Dendritic cell treated with granulocyte-macrophage colony-stimulating factor and Interleukin-4, amounts not matched to agents 40 ng/mL and 50 ng/mL, for 4 days (primary cell): Measurements from ENCODE around the gene SCAMP4.
"Not testable (repeated sequence)": the region's sequence is repeated elsewhere in the genome, so short reads cannot be mapped to it uniquely, and the experiment has no call there.

ENCODE experiments used
- H3K27ac Mint-ChIP-seq: one replicate; pipeline ENCODE4 v1.8.0; 2022; ENCODE audit warnings: mild to moderate bottlenecking, mixed read lengths
- H3K27me3 Mint-ChIP-seq: one replicate; pipeline ENCODE4 v1.8.0; 2022; ENCODE audit warnings: mild to moderate bottlenecking, mixed read lengths
- H3K36me3 Mint-ChIP-seq: one replicate; pipeline ENCODE4 v1.8.0; 2022; ENCODE audit warnings: low read depth, mixed read lengths
- H3K4me1 Mint-ChIP-seq: one replicate; pipeline ENCODE4 v1.8.0; 2022; ENCODE audit warnings: low read depth, mixed read lengths
- H3K4me3 Mint-ChIP-seq: one replicate; pipeline ENCODE4 v1.8.0; 2022; ENCODE audit warnings: mild to moderate bottlenecking, moderate library complexity, mixed read lengths
- H3K9me3 Mint-ChIP-seq: one replicate; pipeline ENCODE4 v1.8.0; 2022; ENCODE audit warnings: mixed read lengths
- intact Hi-C: fragments of 100-400 bp; cut with micrococcal nuclease; formaldehyde crosslinking; loops from one replicate; pipeline ENCODE4 v1.15.0; 2022

Gene SCAMP4

DNA sequence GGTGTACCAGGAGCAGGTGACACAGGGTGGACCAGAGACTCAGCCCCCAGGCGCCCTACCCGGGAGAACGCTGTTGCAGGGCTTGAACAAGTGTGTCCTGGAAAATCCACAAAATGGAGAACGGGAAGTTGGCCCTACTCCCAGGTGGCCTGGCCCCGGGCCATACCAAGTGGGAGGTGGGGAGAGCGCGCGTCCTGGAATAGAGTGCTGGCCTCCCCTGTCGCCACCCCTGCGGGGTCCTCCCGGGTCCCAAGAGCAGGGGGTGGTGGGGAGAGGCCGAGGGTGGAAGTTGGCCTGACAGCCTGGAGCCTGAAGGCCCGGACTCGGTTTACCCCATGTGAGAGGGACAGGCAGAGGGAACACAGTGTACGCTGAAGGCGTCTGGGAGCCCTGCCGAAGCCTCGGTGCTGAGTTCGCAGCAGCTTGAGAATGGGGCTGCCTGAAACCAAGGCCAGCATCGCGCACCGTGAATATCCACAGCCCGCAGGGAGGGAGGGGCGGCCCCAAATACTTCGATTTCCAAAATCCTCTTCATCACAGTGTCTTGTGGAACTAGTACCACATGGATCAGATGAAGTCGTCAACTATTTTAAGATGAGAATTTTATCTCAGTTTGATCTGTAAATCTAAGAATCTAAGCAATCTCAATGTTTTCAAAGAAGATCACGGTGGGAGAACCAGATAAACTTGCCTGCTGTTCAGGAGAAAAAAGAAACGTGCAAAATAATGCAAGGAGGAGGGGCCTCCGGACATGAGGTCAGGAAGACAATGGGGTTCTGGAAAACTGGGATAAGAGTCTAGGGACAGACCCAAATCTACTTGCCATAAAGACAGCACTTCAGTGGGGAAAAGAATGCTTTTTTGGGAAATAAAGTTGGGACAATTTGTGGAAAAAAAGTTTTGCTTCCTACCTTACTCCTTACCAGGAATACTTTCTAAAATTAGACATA is 31.4 kb upstream of the SCAMP4 start:
- no peaks in the 10 kb centered on the region for H3K27me3 Mint-ChIP-seq
- intact Hi-C loops = no loop called here
- peaks cover 68% of the 10 kb centered on the region for H3K36me3 Mint-ChIP-seq
- H3K4me1 Mint-ChIP-seq = peaks cover 35% of the 10 kb centered on the region
- H3K9me3 Mint-ChIP-seq = no peaks in the 10 kb centered on the region
- H3K4me3 Mint-ChIP-seq = peak overlapping the region; percentile 99
- peak overlapping the region; percentile 93 for H3K27ac Mint-ChIP-seq

DNA sequence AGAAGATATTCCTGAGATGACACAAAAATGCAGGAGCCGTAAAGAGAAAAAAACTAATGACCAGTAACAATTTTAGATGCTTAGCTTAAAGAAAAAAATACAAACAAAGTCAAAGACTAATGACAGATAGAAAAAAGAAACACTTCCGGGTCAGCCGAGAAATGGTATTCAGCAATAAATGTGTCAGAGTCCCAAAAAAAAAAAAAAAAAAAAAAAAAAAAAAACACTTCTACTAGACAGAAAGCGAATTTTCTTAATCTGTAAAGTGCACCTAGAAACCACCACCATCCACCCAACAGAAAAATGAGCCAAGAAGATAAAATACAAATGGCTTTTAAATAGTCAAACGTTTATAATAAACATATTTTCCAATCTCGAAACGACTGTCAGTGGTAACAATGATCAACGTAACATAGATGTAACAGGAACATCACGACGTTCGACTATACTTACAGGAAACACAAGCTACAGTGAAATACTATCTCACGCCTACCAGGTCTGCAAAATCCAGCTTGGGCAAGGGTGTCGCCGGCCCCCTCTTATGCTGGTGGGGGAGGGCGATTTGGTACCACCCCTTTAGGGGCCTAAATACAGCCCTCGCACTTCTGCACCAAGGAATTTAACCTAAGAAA is 30.5 kb upstream of the SCAMP4 start:
- Mint-ChIP-seq H3K4me3 (peak overlapping the region; percentile 99), H3K27me3 (no peaks in the 10 kb centered on the region), H3K9me3 (no peaks in the 10 kb centered on the region), H3K36me3 (peaks cover 72% of the 10 kb centered on the region), H3K27ac (peak overlapping the region; percentile 93), H3K4me1 (peaks cover 35% of the 10 kb centered on the region)
- intact Hi-C loops = no loop called here

DNA sequence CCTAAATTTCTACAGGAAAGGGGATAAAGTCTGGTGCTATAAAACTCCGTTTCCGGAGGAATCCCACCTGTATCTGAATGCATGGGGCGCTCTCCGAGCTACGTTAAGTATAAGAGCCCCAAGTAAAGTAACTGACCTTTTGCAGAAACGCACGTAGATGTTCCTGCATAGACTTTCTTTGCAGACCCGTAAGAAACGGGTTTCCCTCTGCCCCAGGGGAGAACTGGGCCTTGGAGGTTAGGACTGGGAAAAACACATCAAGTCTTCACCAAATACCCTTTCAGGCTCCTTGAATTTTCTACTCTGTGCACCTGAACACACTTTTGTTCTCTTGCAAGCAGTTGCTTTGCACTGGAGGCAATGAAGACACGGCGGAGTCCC is 29.9 kb upstream of the SCAMP4 start:
- Mint-ChIP-seq H3K27ac (peak overlapping the region; percentile 93), H3K4me3 (peak overlapping the region; percentile 99), H3K36me3 (peaks cover 76% of the 10 kb centered on the region), H3K4me1 (peaks cover 40% of the 10 kb centered on the region)
- intact Hi-C loops, H3K27me3 Mint-ChIP-seq, H3K9me3 Mint-ChIP-seq: not testable (repeated sequence)

DNA sequence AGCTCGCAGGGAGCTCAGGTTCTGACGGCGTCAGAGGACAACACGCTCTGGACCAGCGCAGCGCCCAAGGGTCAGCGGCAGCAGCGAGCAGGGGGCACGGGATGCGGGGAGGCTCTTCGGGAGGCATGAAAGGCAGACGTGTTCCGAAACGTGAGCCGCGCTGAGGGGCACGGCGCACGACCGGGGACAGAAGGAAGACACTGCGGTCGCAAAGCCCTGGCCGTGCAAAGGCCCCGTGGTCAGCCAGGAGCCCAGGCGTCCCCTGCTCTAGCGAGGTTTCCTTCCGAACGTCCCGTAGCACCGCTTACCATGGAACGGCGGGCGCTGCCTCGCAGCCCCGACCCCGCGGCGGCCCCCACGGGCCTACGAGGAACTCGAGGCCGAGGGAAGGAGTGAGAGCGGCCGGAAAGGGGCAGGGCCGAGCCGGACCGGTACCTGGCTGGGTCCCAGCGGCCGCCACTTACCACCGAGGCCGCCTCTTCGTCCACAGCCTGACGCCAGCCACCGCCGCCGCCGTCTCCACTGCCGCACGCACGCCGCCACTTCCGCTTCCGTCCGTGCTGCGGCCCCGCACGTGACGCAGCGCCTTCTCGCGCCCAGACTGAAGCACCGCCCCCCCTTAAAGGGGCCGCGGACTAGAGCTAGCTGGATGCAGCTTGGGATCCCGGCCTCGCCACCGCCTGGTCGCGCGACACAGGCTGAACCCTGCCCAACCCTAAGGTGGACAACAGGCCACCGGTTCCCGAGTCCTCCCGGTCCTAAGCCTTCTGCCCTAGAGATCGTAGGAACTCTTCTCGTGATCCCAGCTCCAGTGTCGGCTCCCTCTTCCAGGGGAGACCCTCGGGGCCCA is 29.3 kb upstream of the SCAMP4 start:
- intact Hi-C loops = loop anchor here (1.0 kb wide), 1 partner anchor 12 kb away; no protein-coding TSS in a partner anchor

DNA sequence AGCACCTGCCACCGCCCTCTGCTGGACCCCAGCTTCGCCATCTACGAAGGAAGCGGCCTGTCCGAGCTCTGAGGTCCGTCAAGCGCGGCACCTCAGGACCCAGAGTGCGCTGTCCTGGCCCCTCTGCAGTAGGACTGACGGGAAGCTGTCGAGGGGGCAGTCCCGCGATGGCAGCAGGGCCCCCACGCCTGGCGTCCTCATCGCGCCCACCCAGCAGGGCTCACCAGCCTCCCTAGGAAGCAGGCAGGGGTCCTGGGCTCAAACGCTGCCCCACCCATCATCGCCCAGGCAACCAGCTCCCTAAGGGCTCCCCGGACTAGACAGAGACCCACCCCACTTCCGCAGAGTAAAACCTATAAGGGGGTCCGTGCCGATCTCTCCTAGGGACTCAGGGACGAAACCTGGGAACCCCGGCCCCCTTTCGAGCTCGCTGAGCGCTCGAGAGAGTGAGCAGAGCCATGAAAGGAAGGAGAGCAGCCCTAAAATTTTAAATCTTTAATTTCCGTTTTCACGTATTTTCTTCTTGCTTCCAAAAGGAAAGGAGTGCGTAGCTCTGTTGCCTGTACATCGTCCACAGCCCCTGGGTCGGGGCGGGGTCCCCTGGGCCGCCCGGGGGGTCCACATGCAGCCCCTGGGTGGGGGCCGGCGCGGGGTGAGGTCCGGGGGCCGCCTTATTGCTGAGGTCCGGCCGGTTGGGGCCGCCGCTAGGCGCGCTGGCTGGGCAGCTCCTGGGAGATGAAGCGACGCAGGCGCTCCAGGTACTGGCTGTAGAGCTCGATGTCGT is 28.5 kb upstream of the SCAMP4 start:
- not testable (repeated sequence) for H3K27me3 Mint-ChIP-seq, H3K9me3 Mint-ChIP-seq
- peaks cover 41% of the 10 kb centered on the region for H3K4me1 Mint-ChIP-seq
- H3K4me3 Mint-ChIP-seq = peak overlapping the region; percentile 99
- intact Hi-C loops = loop anchor here (1.0 kb wide), 1 partner anchor 12 kb away; no protein-coding TSS in a partner anchor
- H3K36me3 Mint-ChIP-seq = peaks cover 72% of the 10 kb centered on the region
- peak overlapping the region; percentile 93 for H3K27ac Mint-ChIP-seq

More for the DNA sequence above, 29.3 kb upstream of the SCAMP4 start:
- Mint-ChIP-seq H3K4me3 (peak overlapping the region; percentile 99), H3K27me3 (no peaks in the 10 kb centered on the region), H3K4me1 (peaks cover 41% of the 10 kb centered on the region), H3K36me3 (peaks cover 76% of the 10 kb centered on the region), H3K27ac (peak overlapping the region; percentile 93), H3K9me3 (no peaks in the 10 kb centered on the region)

DNA sequence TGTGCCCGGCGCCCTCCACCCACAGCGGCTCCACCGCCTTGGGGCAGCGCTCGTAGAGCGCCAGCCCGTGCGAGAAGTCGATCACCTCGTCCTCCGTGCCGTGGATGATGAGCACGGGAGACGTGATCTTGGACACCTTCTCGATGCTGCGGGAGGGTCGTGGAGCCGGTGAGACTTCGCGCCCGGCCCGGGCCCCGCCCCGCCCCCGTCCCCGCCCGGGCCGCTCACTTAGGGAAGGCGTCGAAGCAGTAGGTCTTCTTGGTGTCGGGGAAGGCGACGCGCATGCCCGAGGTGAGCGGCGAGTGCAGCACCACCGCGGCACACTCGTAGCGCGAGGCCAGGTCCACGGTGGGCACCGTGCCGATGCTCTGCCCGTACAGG is 27.9 kb upstream of the SCAMP4 start:
- H3K9me3 Mint-ChIP-seq, H3K4me3 Mint-ChIP-seq, H3K27me3 Mint-ChIP-seq, intact Hi-C loops, H3K27ac Mint-ChIP-seq: not testable (repeated sequence)
- peaks cover 70% of the 10 kb centered on the region for H3K36me3 Mint-ChIP-seq
- peaks cover 47% of the 10 kb centered on the region for H3K4me1 Mint-ChIP-seq

DNA sequence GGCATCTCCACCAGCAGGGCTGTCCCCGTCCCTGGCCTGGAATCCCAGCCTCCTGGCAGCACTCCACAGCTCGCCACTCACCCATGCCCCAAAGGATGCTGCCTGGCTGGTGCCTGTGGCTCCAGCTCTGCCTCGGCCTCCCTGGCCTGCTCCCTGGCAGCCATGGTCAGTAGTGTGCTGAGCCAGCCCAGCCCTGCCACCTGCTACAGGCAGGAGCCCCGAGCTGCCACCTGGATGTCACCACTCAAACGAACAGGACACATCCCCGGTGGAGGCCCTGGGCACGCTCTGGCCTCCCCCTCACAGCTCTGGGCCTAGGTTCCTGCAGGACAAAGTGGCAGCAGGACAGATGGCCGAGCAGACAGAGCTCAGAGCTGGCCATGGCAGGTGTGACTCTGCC is 26.6 kb upstream of the SCAMP4 start:
- Mint-ChIP-seq H3K4me1 (peaks cover 47% of the 10 kb centered on the region), H3K36me3 (peaks cover 70% of the 10 kb centered on the region)
- H3K27ac Mint-ChIP-seq, intact Hi-C loops, H3K9me3 Mint-ChIP-seq, H3K27me3 Mint-ChIP-seq, H3K4me3 Mint-ChIP-seq: not testable (repeated sequence)

DNA sequence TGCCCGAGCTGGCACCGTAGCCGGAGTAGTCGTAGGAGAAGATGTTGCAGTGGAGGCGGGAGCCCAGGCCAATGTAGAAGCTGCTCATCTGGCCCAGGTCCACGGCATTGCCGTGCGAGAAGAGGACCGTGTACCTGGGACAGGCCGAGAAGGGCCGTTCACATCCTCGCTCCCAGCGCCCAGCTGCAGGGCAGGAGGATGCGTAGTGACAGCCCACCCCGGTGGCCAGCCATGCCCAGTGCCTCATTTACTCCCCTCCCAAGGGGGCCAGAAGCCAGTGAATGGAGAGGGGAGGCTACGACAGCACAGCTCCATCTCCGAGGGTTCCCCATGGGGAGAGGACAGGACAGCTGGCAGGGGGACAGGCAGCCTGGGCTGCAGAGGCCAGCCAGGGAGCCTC is 25.2 kb upstream of the SCAMP4 start:
- H3K27ac Mint-ChIP-seq, H3K27me3 Mint-ChIP-seq, H3K9me3 Mint-ChIP-seq, H3K4me3 Mint-ChIP-seq: not testable (repeated sequence)
- intact Hi-C loops = loop anchor here (10.0 kb wide), 1 partner anchor 135 kb away; the partner anchor contains the start of gene BTBD2
- Mint-ChIP-seq H3K36me3 (peaks cover 75% of the 10 kb centered on the region), H3K4me1 (peaks cover 49% of the 10 kb centered on the region)

DNA sequence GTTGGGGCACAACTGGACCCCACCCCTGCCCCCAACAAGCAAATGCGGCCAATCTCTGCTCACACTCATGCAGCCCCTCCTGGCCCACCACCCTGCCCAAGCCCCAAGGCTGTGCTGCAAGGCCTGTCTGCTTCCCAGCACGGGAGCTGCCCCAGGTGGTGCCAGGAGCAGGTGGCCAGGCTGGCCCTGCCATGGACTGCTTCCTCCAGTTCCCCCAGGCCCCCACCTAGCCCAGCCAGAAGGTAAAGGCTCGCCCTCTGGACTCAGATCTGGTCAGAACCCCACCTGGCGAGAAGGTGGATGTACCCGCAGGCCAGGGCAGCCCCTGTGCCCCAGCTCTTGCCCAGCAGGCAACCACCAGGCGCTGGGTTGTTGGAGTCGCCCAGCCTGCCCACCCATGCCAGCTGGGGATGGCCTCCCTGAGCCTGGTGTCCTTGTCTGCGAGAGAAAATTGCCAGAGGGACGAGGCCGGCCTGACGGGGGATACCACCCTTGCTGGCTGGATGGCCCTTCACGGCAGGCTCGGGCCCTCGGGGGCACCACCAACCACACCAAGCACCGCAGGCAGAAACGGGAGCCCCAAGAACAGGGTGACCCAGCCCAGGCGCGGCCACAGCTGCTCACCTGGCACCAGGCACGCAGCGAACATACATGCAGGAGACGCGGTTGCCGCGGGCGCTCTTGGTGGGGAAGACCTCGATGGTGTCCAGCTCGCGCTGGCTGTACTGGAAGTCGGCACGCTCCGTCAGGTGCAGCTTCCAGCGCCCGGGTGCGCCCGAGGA is 24.4 kb upstream of the SCAMP4 start:
- Mint-ChIP-seq H3K27ac (no peak overlapping the region), H3K4me3 (no peak overlapping the region), H3K4me1 (peaks cover 49% of the 10 kb centered on the region), H3K9me3 (no peaks in the 10 kb centered on the region), H3K27me3 (no peaks in the 10 kb centered on the region), H3K36me3 (peaks cover 69% of the 10 kb centered on the region)
- intact Hi-C loops = loop anchor here (10.0 kb wide), 1 partner anchor 134 kb away; the partner anchor contains the start of gene BTBD2

DNA sequence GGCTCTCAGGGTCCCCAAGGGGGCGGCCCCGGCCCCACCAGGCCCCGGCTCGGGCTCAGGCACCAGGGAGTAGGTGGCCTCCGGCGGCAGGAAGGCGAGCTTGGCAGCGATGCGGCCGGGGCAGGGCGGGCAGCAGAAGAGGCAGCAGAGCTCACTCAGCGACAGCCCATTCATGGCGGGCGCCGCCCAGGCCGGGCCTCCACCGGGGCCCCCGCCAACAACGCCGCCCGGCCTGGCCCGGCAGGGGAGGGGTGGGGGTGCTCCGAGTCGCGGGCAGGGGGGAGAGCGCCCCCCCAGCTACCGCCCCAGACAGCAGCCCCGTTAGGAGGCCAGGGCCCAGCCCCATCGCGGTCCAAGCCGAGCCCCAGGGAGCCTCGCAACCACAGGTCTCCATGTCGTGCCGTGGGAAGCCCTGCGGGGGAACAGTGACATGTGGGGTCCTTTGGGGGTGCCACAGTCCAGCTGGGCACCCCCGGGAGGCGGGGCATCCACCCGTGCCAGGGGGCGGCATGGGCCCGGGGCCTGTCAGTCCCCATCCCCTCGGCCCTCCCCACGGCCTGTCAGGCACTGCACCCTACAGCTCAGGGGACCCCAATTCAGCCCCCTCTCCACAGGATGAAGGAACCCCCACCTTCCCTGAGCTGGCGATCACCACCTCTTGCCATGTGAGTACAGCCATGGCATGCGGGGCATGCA is 23.7 kb upstream of the SCAMP4 start:
- not testable (repeated sequence) for H3K27me3 Mint-ChIP-seq

DNA sequence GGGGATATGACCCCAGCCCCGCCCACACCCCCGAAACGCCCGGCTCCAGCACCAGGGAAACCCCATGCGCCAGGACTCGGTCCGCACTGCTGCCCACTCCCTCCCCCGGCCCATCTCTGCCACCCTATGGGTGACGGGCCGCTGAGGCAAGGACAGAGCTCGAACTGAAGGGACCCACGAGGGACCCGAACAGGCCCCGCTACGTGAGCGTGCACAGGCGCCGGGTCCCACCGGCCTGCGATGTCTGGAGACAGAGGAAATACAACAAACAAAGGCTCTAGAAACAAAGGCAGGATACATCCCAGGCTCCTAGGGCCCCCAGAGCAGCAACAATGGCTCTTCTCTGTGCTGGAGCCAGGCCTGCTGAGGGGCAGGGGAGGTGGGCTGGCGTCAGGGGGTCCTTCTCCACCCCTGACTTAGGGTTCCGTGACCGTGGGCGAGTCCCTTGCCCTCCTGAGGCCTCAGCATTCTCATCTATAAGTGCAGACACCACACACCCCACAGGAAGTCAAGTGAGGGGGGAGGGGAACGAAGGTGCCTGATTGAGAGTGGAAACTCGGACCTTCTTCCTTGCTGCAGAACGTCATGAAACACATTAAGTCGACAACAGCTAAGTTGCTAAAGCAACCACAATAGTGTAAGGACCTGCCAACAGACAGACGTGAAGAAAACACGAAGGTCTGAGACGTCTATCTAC is 23.0 kb upstream of the SCAMP4 start:
- H3K27me3 Mint-ChIP-seq = no peaks in the 10 kb centered on the region
- peaks cover 47% of the 10 kb centered on the region for H3K4me1 Mint-ChIP-seq
- H3K27ac Mint-ChIP-seq = peak overlapping the region; percentile 84
- H3K4me3 Mint-ChIP-seq = no peak overlapping the region
- peaks cover 67% of the 10 kb centered on the region for H3K36me3 Mint-ChIP-seq
- H3K9me3 Mint-ChIP-seq = no peaks in the 10 kb centered on the region
- intact Hi-C loops = loop anchor here (10.0 kb wide), 1 partner anchor 133 kb away; the partner anchor contains the start of gene BTBD2

More for the DNA sequence above, 23.7 kb upstream of the SCAMP4 start:
- not testable (repeated sequence) for H3K27ac Mint-ChIP-seq, H3K9me3 Mint-ChIP-seq, H3K4me3 Mint-ChIP-seq
- intact Hi-C loops = loop anchor here (10.0 kb wide), 1 partner anchor 133 kb away; the partner anchor contains the start of gene BTBD2
- Mint-ChIP-seq H3K36me3 (peaks cover 67% of the 10 kb centered on the region), H3K4me1 (peaks cover 45% of the 10 kb centered on the region)
